HFFc6 (cell line): ENCODE results near the gene MICALL2. TPM values are rescaled to one million over a fixed set of nuclear protein-coding genes. Genes with fewer than 3 reads are reported as not detected.

Experiments used
- DNase-seq: peaks from one replicate; pipeline ENCODE4 v3.0.0-alpha.2; 2018
- H3K27ac Mint-ChIP-seq: 2 replicates; pipeline ENCODE4 v1.8.0; 2020; ENCODE audit warnings: mild to moderate bottlenecking, mixed read lengths
- H3K27me3 Mint-ChIP-seq: 2 replicates; pipeline ENCODE4 v1.8.0; 2021; ENCODE audit warnings: mild to moderate bottlenecking, moderate library complexity, mixed read lengths; ENCODE audit not compliant: insufficient read depth
- H3K36me3 Mint-ChIP-seq: 2 replicates; pipeline ENCODE4 v1.8.0; 2021; ENCODE audit warnings: low read depth, mixed read lengths
- H3K4me1 Mint-ChIP-seq: 2 replicates; pipeline ENCODE4 v1.8.0; 2020; ENCODE audit warnings: low read depth, mixed read lengths
- H3K4me3 Mint-ChIP-seq: 2 replicates; pipeline ENCODE4 v1.8.0; 2020; ENCODE audit warnings: mild to moderate bottlenecking, moderate library complexity, mixed read lengths
- H3K9me3 Mint-ChIP-seq: 2 replicates; pipeline ENCODE4 v1.8.0; 2020; ENCODE audit warnings: mild to moderate bottlenecking, mixed read lengths
- CTCF ChIP-seq: fragments of 200-600 bp; sonication (generic); IDR thresholded peaks from 2 replicates; pipeline ENCODE4 v1.5.0; 2021; ENCODE audit warnings: antibody characterized with exemption, mild to moderate bottlenecking
- total RNA-seq, 6 experiments: library from RNA; stranded (reverse); fragmentation: NEBNext Ultra II Directional; extraction: Animal tissue kit (Norgen Biotek cat#: 25700); gene quantifications; 2 replicates in 1 of 6; 3 replicates in 5 of 6; pipeline ENCODE4 v1.2.3, GENCODE V29; 2021

The MICALL2 gene
- total RNA-seq, 6 experiments from 2014 or later = 12.1 to 24.4 (median 21.0) TPM

GRCh38 chr7:1457059-1457948, 2.0 kb downstream of the MICALL2 start:
- peaks cover 6% of the 10 kb centered on the region for H3K27me3 Mint-ChIP-seq
- H3K27ac Mint-ChIP-seq = no peak overlapping the region; the same call in 1 of the 2 replicates
- H3K36me3 Mint-ChIP-seq = no peaks in the 10 kb centered on the region

DNA sequence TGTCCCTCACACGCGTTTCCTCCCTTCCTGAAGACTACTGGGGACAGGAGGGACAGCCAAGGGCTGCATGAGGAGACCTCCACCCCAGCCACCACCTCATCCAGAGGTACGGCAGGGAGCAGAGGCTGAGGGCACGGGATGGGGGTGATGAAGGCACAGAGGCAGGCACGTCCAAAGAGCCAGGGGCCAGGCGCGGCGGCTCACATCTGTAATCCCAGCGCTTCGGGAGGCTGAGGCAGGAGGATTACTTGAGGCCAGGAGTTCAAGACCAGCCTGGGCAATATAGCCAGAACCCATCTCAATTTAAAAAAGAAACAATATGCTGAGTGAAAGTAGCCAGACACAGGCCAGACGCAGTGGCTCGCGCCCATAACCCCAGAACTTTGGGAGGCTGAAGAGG, 3.3 kb downstream of the MICALL2 start:
- Mint-ChIP-seq H3K27me3 (peaks cover 1% of the 10 kb centered on the region), H3K9me3 (no peaks in the 10 kb centered on the region), H3K4me1 (peaks cover 27% of the 10 kb centered on the region), H3K4me3 (no peak overlapping the region), H3K27ac (no peak overlapping the region), H3K36me3 (no peaks in the 10 kb centered on the region)
- no peak for TF ChIP-seq CTCF
- no peak for DNase-seq

More at GRCh38 chr7:1457059-1457948, 2.0 kb downstream of the MICALL2 start:
- DNase-seq = no peak
- no peak for TF ChIP-seq CTCF
- peaks cover 39% of the 10 kb centered on the region for H3K4me1 Mint-ChIP-seq
- no peaks in the 10 kb centered on the region for H3K9me3 Mint-ChIP-seq
- peak overlapping the region; percentile 90 for H3K4me3 Mint-ChIP-seq

DNA sequence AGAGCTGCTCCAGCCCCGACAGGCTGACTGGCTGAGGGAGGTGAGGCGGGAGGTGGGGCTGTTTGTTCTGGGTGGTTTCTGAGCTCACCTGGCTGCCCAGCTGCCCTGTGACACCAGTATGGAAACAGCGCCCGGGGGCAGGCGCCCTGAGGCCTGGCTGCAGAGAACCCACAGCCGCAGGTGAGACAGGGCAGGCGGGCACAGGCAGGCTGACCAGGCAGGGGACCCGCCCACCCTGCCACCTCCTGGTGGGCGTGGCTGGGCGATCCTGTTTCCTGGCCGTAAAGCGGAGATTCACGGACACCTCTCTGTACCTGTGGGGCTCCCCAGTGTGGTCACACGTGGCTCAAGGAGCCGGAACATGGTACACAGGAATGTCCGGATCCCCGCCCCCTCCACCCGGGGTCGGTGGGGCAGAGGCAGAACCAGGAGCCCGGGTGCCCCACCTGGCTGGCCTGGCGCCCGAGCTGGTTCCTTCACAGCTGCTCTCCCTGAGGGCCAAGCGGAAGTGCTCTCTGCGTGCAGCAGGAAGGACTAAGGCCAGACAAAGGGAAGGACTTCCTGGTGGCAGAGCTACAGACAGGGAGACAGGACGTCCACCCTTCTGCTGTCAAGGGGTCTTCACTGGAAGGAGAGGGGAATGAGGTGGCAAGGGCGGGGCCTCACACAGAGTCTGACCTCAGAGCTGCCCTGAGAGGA, 3.9 kb downstream of the MICALL2 start:
- Mint-ChIP-seq H3K36me3 (no peaks in the 10 kb centered on the region), H3K27ac (no peak overlapping the region), H3K4me1 (peaks cover 21% of the 10 kb centered on the region), H3K9me3 (no peaks in the 10 kb centered on the region), H3K27me3 (peaks cover 1% of the 10 kb centered on the region), H3K4me3 (no peak overlapping the region)
- DNase-seq = no peak
- TF ChIP-seq CTCF = no peak

DNA sequence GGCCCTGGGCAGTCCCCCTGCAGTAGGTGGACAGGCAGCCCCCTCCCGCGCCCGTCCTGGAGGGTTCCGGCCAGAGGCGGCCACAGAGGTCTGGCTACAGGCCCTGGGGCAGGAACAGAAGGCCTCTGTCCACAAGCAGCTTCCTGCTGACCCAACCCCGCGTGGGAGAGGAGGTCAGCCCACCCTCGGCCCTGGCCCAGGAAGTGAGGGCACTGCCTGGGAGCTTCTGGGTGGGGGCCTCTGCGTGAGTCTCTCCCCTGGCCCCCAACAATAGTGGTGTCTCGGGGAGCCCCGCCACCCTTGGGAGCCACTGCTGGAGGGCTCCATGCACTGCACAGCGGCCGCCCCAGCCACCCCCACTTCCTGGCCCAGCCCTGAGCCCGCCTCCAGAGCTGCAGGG, 4.7 kb downstream of the MICALL2 start:
- no peak for TF ChIP-seq CTCF
- Mint-ChIP-seq H3K4me3 (no peak overlapping the region), H3K9me3 (no peaks in the 10 kb centered on the region), H3K4me1 (peaks cover 16% of the 10 kb centered on the region), H3K36me3 (no peaks in the 10 kb centered on the region), H3K27ac (no peak overlapping the region), H3K27me3 (peaks cover 1% of the 10 kb centered on the region)
- no peak for DNase-seq

DNA sequence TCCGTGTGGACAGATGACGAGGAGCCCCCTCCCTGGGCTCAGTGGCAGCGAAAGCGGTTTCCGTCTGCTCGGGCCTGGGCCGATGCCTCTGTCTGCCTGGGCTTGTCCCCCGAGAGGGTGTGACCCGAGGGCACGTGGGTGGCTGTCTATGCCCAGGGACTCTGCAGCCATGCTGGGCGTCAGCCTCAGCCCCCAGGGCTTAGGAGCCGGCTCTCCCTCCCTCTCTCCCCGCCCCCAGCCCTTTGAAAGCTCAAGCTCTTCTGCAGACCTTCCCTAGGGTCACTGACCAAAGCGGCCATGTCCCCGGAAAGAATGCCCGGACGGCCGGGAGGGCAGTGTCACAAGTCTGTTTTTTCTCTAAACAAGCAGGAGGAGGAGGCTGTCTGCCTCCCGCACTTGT, 7.1 kb downstream of the MICALL2 start:
- no peak for DNase-seq
- Mint-ChIP-seq H3K9me3 (no peaks in the 10 kb centered on the region), H3K27ac (no peak overlapping the region), H3K4me3 (no peak overlapping the region), H3K27me3 (peaks cover 1% of the 10 kb centered on the region), H3K36me3 (no peaks in the 10 kb centered on the region), H3K4me1 (peaks cover 5% of the 10 kb centered on the region)
- TF ChIP-seq CTCF = no peak
